K562 (cell line): ENCODE results near the gene MZB1. TPM values are rescaled to one million over a fixed set of nuclear protein-coding genes. Genes with fewer than 3 reads are reported as not detected.

Source experiments
- ATAC-seq: fragments of 200-7000 bp; cut with Tn5 transposase; 3 replicates; pipeline ENCODE4 v1.9.1; 2020; ENCODE audit warnings: moderate library complexity
- BruUV-seq: library from RNA; stranded (reverse); fragments of 400-500 nt; replicated peaks from 2 replicates; lab custom pipeline; 2021; lab: Mats Ljungman, UMichigan
- CTCF ChIA-PET: fragments of 300-600 bp; formaldehyde crosslinking; extraction: SDS; loops from one replicate; lab custom pipeline; 2021; ENCODE audit warnings: low intra/inter-chr PET ratio; lab: Yijun Ruan, JAX
- POLR2A ChIA-PET: fragments of 300-600, 350-650 bp; sonication (Branson Sonifier 250); formaldehyde crosslinking; extraction: SDS; loops from one replicate; lab custom pipeline; 2021; ENCODE audit warnings: antibody characterized with exemption, inconsistent platforms; lab: Yijun Ruan, JAX
- DNase-seq, 4 experiments: peaks; one replicate each; pipeline versions ENCODE4 v3.0.0 to v3.0.0-alpha.2; 2011 to 2018; ENCODE audit warnings: low spot score in 3 of 4, mixed read lengths in 3 of 4; ENCODE audit errors: extremely low read depth in 1 of 4
- FAIRE-seq: peaks from 2 replicates; lab custom pipeline; 2011; peaks lifted over from hg19 to GRCh38; lab: Jason Lieb, UNC
- H2AFZ ChIP-seq: 2 replicates; pipeline ENCODE4 v1.6.0; 2011; ENCODE audit warnings: low read depth, low read length, control low read depth, inconsistent platforms
- H3K27ac ChIP-seq: fragments of 200-600 bp; 3 replicates; pipeline ENCODE4 v1.8.0; 2011; ENCODE audit warnings: low read depth, mild to moderate bottlenecking, control low read depth, inconsistent platforms, low read length, moderate library complexity, mixed read lengths; ENCODE audit errors: extremely low read depth
- H3K27me3 ChIP-seq, 2 experiments: fragments of 300-600 bp in 1 of 2; 2 replicates in 1 of 2; 3 replicates in 1 of 2; pipeline versions ENCODE4 v1.6.0 to v1.8.0; 2011; ENCODE audit warnings: inconsistent platforms in 2 of 2, low read length in 2 of 2, mild to moderate bottlenecking in 1 of 2, mixed read lengths in 1 of 2, moderate library complexity in 1 of 2; ENCODE audit not compliant: control insufficient read depth in 2 of 2, insufficient read depth in 2 of 2
- H3K36me3 ChIP-seq: fragments of 300-600 bp; 3 replicates; pipeline ENCODE4 v1.8.0; 2011; ENCODE audit warnings: mild to moderate bottlenecking, low read length, inconsistent platforms; ENCODE audit not compliant: control insufficient read depth, insufficient read depth
- H3K4me1 ChIP-seq, 2 experiments: fragments of 200-600 bp in 1 of 2; replicated peaks in 1 of 2; 2 replicates in 1 of 2; 3 replicates in 1 of 2; pipeline versions ENCODE4 v1.5.1 to v1.8.0; 2011; ENCODE audit warnings: inconsistent platforms in 2 of 2, low read length in 2 of 2, mild to moderate bottlenecking in 1 of 2, mixed read lengths in 1 of 2, moderate library complexity in 1 of 2; ENCODE audit not compliant: control insufficient read depth in 2 of 2, insufficient read depth in 2 of 2
- H3K4me2 ChIP-seq: 2 replicates; pipeline ENCODE4 v1.6.1; 2011; ENCODE audit warnings: low read length, control low read depth, inconsistent platforms, mixed read lengths; ENCODE audit not compliant: insufficient read depth
- H3K4me3 ChIP-seq: fragments of 200-600 bp; sonication (generic), shearing (Covaris generic); 2 replicates; pipeline ENCODE4 v1.5.1; 2016; ENCODE audit warnings: control low read depth, inconsistent platforms
- H3K79me2 ChIP-seq: fragments of 200-600 bp; 3 replicates; pipeline ENCODE4 v1.8.0; 2011; ENCODE audit warnings: low read length, inconsistent platforms; ENCODE audit not compliant: control insufficient read depth, insufficient read depth
- H3K9ac ChIP-seq, 2 experiments: 2 replicates each; pipeline versions ENCODE4 v1.6.0 to v1.6.1; 2011; ENCODE audit warnings: low read depth in 2 of 2, low read length in 2 of 2, control low read depth in 1 of 2, inconsistent platforms in 1 of 2, mild to moderate bottlenecking in 1 of 2, mixed read lengths in 1 of 2; ENCODE audit not compliant: insufficient read depth in 1 of 2
- H3K9me1 ChIP-seq: one replicate; pipeline ENCODE4 v1.6.0; 2011; ENCODE audit warnings: inconsistent platforms, mild to moderate bottlenecking, low read length, moderate library complexity; ENCODE audit not compliant: control insufficient read depth, insufficient read depth
- H3K9me3 ChIP-seq: replicated peaks from 2 replicates; pipeline ENCODE4 v1.5.1; 2011; ENCODE audit warnings: low read depth, low read length, inconsistent platforms; ENCODE audit not compliant: control insufficient read depth, insufficient read depth
- H4K20me1 ChIP-seq: replicated peaks from 2 replicates; pipeline ENCODE4 v1.6.1; 2011; ENCODE audit warnings: low read length, inconsistent platforms, mixed read lengths; ENCODE audit not compliant: control insufficient read depth, insufficient read depth
- ATF1 ChIP-seq, 2 experiments: fragments of 450-650 bp in 1 of 2; IDR thresholded peaks; 2 replicates each; pipeline ENCODE4 v1.6.1; 2016; ENCODE audit warnings: missing compliant biosample characterization in 1 of 2, missing genetic modification characterization in 1 of 2
- KAT7 ChIP-seq: sonication (generic); formaldehyde crosslinking; IDR thresholded peaks from 2 replicates; pipeline ENCODE4 v1.8.0; 2022; ENCODE audit warnings: missing genetic modification reagents, mild to moderate bottlenecking, borderline replicate concordance
- SIN3A ChIP-seq, 2 experiments: fragments of 150-350 bp in 1 of 2; IDR thresholded peaks; 2 replicates each; pipeline ENCODE4 v1.6.1; 2011 to 2016; ENCODE audit warnings: borderline replicate concordance in 2 of 2, low read depth in 2 of 2, low read length in 2 of 2, mild to moderate bottlenecking in 2 of 2, moderate library complexity in 2 of 2; ENCODE audit not compliant: control insufficient read depth in 1 of 2
- ZBED1 ChIP-seq: IDR thresholded peaks from 2 replicates; pipeline ENCODE4 v1.6.1; 2014
- WGBS: fragments of 100-300 bp; shearing (Covaris generic); methylation state at CpG from one replicate; pipeline ENCODE4 v1.1.6; 2016; ENCODE audit warnings: low coverage, mixed read lengths; ENCODE audit not compliant: insufficient coverage; ENCODE audit errors: missing lambda C conversion rate; 5-methylcytosine and 5-hydroxymethylcytosine counted together
- in situ Hi-C: fragments of 300-500 bp; cut with MboI; formaldehyde crosslinking; loops from 4 replicates; pipeline ENCODE4 v1.15.0; 2018; ENCODE audit warnings: inconsistent platforms, mixed read lengths
- intact Hi-C: fragments of 100-400 bp; cut with micrococcal nuclease; formaldehyde crosslinking; loops from 2 replicates; pipeline ENCODE4 v1.14.2; 2022
- polyA plus RNA-seq, 8 experiments: library from polyadenylated mRNA; depleted of rRNA in 4 of 8; stranded (reverse) in 5 of 8; unstranded in 3 of 8; fragments of >200 nt; fragmentation: Nextera tagmentation in 2 of 8; fragmentation: Illumina TruSeq in 1 of 8; extraction: Ambion mirVana in 2 of 8; extraction: Trizol in 1 of 8; gene quantifications; 2 replicates each; pipeline versions ENCODE4 v1.2.1 to v1.2.3, GENCODE V29; 2011 to 2014; ENCODE audit warnings: inconsistent platforms in 1 of 8, missing spikeins in 1 of 8
- total RNA-seq, 7 experiments: library from RNA; depleted of rRNA in 6 of 7; stranded (reverse); fragments of >200 nt in 6 of 7; fragmentation: Illumina TruSeq in 2 of 7; extraction: Trizol in 2 of 7; gene quantifications; 2 replicates each; pipeline versions ENCODE4 v1.2.1 to v1.2.3, GENCODE V29; 2011 to 2021; ENCODE audit warnings: low replicate concordance in 1 of 7
- TF ChIP-seq, protein P1 (sequence below), 3 experiments: fragments of 200-800 bp in 1 of 3; fragments of 250-450 bp in 1 of 3; fragments of 450-650 bp in 1 of 3; sonication (Bioruptor Pico) in 1 of 3; sonication (Bioruptor generic) in 1 of 3; formaldehyde crosslinking in 1 of 3; IDR thresholded peaks; 2 replicates each; pipeline versions ENCODE4 v1.6.1 to v1.8.0; 2016 to 2022; ENCODE audit warnings: mild to moderate bottlenecking in 2 of 3, missing genetic modification characterization in 2 of 3, missing compliant biosample characterization in 1 of 3, moderate library complexity in 1 of 3

Gene MZB1
- total and polyA plus RNA-seq, 9 of the 15 experiments (the other 6 are each of a cell fraction or from before 2014, with no cell fraction given), result 0.13 to 0.31 TPM; not detected in 7

DNA sequence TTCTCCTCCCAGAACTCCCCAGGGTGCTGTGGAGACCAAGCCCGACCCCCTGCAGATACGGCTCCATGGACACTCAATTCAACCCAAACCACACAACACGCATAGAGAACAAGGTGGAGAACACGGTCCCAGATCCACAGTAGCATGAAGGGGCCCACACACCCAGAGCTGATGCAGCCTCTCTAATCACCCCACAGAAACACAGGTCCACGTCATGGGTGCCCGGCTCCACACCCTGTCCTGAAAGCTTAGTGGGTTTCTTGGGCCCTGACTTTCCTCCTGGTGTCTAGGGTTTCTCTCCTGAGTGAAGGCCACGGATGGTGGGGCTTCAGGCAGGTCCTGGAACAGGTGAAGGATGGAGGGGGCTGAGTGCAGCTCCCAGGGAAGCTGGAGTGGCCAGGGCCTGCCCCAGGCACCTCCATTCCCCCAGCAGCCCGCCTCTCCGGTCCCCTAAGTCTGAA, 5.1 kb downstream of the MZB1 start:
- Histone ChIP-seq H3K9me1 (no peaks in the 10 kb centered on the region), H3K27ac (peak overlapping the region; percentile 21; the same call in 1 of the 3 replicates), H3K79me2 (no peaks in the 10 kb centered on the region), H2AFZ (peak overlapping the region; percentile 78), H3K9me3 (no peaks in the 10 kb centered on the region; the same call in 1 of the 2 replicates), H3K9ac (peak overlapping the region; percentile 51 to 91), H3K4me1 (peaks cover 26 to 64% of the 10 kb centered on the region in 2 experiments; a peak in 4 of 5 replicates), H3K27me3 (no peaks in the 10 kb centered on the region), H3K4me3 (peak overlapping the region; percentile 24), H3K4me2 (peak overlapping the region; percentile 63), H4K20me1 (no peaks in the 10 kb centered on the region), H3K36me3 (no peaks in the 10 kb centered on the region)
- CTCF ChIA-PET, result interaction anchor here (0.7 to 0.9 kb wide), 2 partner anchors 120 to 129 kb away, joined by 3 read pairs; no protein-coding TSS in a partner anchor
- in situ Hi-C loops, result no loop called here
- DNase-seq (no peak), ATAC-seq (peak; percentile 46), FAIRE-seq (no peak)
- TF ChIP-seq SIN3A (IDR thresholded peaks at IDR 0.05; ENCODE audit: borderline replicate concordance in 2 of 2, control insufficient read depth in 1 of 2, low read depth in 2 of 2, low read length in 2 of 2) (0 out of 4 replicates have a peak, but pooled peaks of 1 of the 2 experiments have one; percentile 3), ZBED1 (no peak), ATF1 (CRISPR knock-in tag; IDR thresholded peaks at IDR 0.05) (no peak), ATF1 (tag; IDR thresholded peaks at IDR 0.05) (0 out of 2 replicates have a peak, but pooled peaks have one; percentile 2), KAT7 (CRISPR knock-in tag) (0 out of 2 replicates have a peak, but pooled peaks have one; percentile 31)
- TF ChIP-seq, protein P1, sequence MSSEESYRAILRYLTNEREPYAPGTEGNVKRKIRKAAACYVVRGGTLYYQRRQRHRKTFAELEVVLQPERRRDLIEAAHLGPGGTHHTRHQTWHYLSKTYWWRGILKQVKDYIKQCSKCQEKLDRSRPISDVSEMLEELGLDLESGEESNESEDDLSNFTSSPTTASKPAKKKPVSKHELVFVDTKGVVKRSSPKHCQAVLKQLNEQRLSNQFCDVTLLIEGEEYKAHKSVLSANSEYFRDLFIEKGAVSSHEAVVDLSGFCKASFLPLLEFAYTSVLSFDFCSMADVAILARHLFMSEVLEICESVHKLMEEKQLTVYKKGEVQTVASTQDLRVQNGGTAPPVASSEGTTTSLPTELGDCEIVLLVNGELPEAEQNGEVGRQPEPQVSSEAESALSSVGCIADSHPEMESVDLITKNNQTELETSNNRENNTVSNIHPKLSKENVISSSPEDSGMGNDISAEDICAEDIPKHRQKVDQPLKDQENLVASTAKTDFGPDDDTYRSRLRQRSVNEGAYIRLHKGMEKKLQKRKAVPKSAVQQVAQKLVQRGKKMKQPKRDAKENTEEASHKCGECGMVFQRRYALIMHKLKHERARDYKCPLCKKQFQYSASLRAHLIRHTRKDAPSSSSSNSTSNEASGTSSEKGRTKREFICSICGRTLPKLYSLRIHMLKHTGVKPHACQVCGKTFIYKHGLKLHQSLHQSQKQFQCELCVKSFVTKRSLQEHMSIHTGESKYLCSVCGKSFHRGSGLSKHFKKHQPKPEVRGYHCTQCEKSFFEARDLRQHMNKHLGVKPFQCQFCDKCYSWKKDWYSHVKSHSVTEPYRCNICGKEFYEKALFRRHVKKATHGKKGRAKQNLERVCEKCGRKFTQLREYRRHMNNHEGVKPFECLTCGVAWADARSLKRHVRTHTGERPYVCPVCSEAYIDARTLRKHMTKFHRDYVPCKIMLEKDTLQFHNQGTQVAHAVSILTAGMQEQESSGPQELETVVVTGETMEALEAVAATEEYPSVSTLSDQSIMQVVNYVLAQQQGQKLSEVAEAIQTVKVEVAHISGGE (CRISPR knock-in tag; IDR thresholded peaks at IDR 0.05), result 0 out of 6 replicates have a peak, but pooled peaks of 1 of the 3 experiments have one; percentile 19
- 26% methylated on average over 9 of the region's 9 CpGs for WGBS
- intact Hi-C loops, result loop anchor here (1.0 to 2.0 kb wide), 2 partner anchors 18 to 38 kb away; no protein-coding TSS in a partner anchor
- POLR2A ChIA-PET, result interaction anchor here (0.6 to 1.6 kb wide), 6 partner anchors 18 to 204 kb away, joined by 3 to 5 read pairs (median 3); no protein-coding TSS in a partner anchor
- no TSS peak for BruUV-seq
